ENCODE results near the gene DNAAF5.

DNAAF5 gene

GRCh38 chr7:831596-832166, 105.2 kb downstream of the DNAAF5 start:
- peaks cover 0 to 2% of the 10 kb centered on the region in 2 donors for H3K9me3 ChIP-seq (replicated peaks in 1 of 2; ENCODE audit: control insufficient read depth in 2 of 2, insufficient read depth in 1 of 2, low read depth in 1 of 2, low read length in 2 of 2)
- no CpG with 5 or more reads among the region's 7 CpGs for WGBS, 2 donors (ENCODE audit: extremely low coverage in 2 of 2, insufficient read length in 2 of 2, insufficient replicate concordance in 1 of 2)
- no peak overlapping the region for H2BK120ac ChIP-seq (ENCODE audit: low read depth, low read length)
- no peak overlapping the region for H3K14ac ChIP-seq (ENCODE audit: low read length)
- no peak overlapping the region for H3K23ac ChIP-seq (ENCODE audit: low read depth, low read length, poor library complexity)
- H3K9ac ChIP-seq (ENCODE audit: low read depth, low read length, poor library complexity) = no peak overlapping the region
- H3K4ac ChIP-seq (ENCODE audit: low read length) = no peak overlapping the region
- H3K18ac ChIP-seq (ENCODE audit: low read length) = no peak overlapping the region
- H4K91ac ChIP-seq (ENCODE audit: low read depth, low read length, poor library complexity) = no peak overlapping the region
- DNase-seq (ENCODE audit: low spot score) = no peak
- H4K8ac ChIP-seq (ENCODE audit: low read depth, low read length) = no peak overlapping the region
- peaks cover 10% of the 10 kb centered on the region for H3K79me1 ChIP-seq (ENCODE audit: low read depth, low read length)
- H2BK5ac ChIP-seq (ENCODE audit: low read length) = no peak overlapping the region
- no peaks in the 10 kb centered on the region for H3K27me3 ChIP-seq (ENCODE audit: control insufficient read depth in 3 of 3, insufficient read depth in 3 of 3, low read depth in 1 of 3, low read length in 3 of 3)
- H3K4me3 ChIP-seq (ENCODE audit: low read length in 2 of 2) = no peak overlapping the region
- H3K4me1 ChIP-seq (ENCODE audit: control insufficient read depth in 2 of 2, insufficient read depth in 1 of 2, low read depth in 1 of 2, low read length in 2 of 2) = peaks cover under 1 to 2% of the 10 kb centered on the region in 2 donors
- H2AFZ ChIP-seq (ENCODE audit: low read length) = no peak overlapping the region
- no peak overlapping the region for H2BK15ac ChIP-seq (ENCODE audit: low read length)
- peaks cover 0 to 39% of the 10 kb centered on the region in 2 donors for H3K36me3 ChIP-seq (replicated peaks in 1 of 2; ENCODE audit: control insufficient read depth in 2 of 2, insufficient read depth in 2 of 2, low read length in 2 of 2)
- H3K27ac ChIP-seq (replicated peaks; ENCODE audit: low read length) = no peak overlapping the region
- H3K4me2 ChIP-seq (ENCODE audit: insufficient read depth, low read length, poor library complexity, severe bottlenecking) = no peak overlapping the region
- H2AK5ac ChIP-seq (ENCODE audit: low read depth, low read length) = no peak overlapping the region
- no peak overlapping the region for H2BK12ac ChIP-seq (ENCODE audit: low read length)

- Histone ChIP-seq H3K79me1 (ENCODE audit: low read depth, low read length) (peaks cover 15% of the 10 kb centered on the region), H3K9ac (ENCODE audit: low read depth, low read length, poor library complexity) (no peak within 1 kb of the TSS), H3K4me2 (ENCODE audit: insufficient read depth, low read length, poor library complexity, severe bottlenecking) (no peak within 1 kb of the TSS), H3K23ac (ENCODE audit: low read depth, low read length, poor library complexity) (no peak within 1 kb of the TSS), H2BK120ac (ENCODE audit: low read depth, low read length) (no peak within 1 kb of the TSS), H3K27me3 (ENCODE audit: control insufficient read depth in 3 of 3, insufficient read depth in 3 of 3, low read depth in 1 of 3, low read length in 3 of 3) (no peaks in the 10 kb centered on the region), H2BK5ac (ENCODE audit: low read length) (no peak within 1 kb of the TSS), H3K4ac (ENCODE audit: low read length) (no peak within 1 kb of the TSS), H2AK5ac (ENCODE audit: low read depth, low read length) (no peak within 1 kb of the TSS), H4K8ac (ENCODE audit: low read depth, low read length) (no peak within 1 kb of the TSS), H2AFZ (ENCODE audit: low read length) (no peak within 1 kb of the TSS), H3K4me3 (ENCODE audit: low read length in 2 of 2) (no peak within 1 kb of the TSS), H2BK15ac (ENCODE audit: low read length) (no peak within 1 kb of the TSS), H3K14ac (ENCODE audit: low read length) (no peak within 1 kb of the TSS), H3K27ac (replicated peaks; ENCODE audit: low read length) (no peak within 1 kb of the TSS), H4K91ac (ENCODE audit: low read depth, low read length, poor library complexity) (no peak within 1 kb of the TSS), H3K4me1 (ENCODE audit: control insufficient read depth in 2 of 2, insufficient read depth in 1 of 2, low read depth in 1 of 2, low read length in 2 of 2) (peaks cover 0 to 2% of the 10 kb centered on the region in 2 donors), H3K9me3 (replicated peaks in 1 of 2; ENCODE audit: control insufficient read depth in 2 of 2, insufficient read depth in 1 of 2, low read depth in 1 of 2, low read length in 2 of 2) (peaks cover 0 to 2% of the 10 kb centered on the region in 2 donors), H2BK12ac (ENCODE audit: low read length) (no peak within 1 kb of the TSS), H3K36me3 (replicated peaks in 1 of 2; ENCODE audit: control insufficient read depth in 2 of 2, insufficient read depth in 2 of 2, low read length in 2 of 2) (peaks cover 0 to 46% of the 10 kb centered on the region in 2 donors), H3K18ac (ENCODE audit: low read length) (no peak within 1 kb of the TSS)
- DNase-seq (ENCODE audit: low spot score) = no peak
- WGBS, 2 donors (ENCODE audit: extremely low coverage in 2 of 2, insufficient read length in 2 of 2, insufficient replicate concordance in 1 of 2) = no CpG with 5 or more reads among the region's 24 CpGs
These were observed 105.9 kb downstream of the DNAAF5 start, which contains the start of gene SUN1 for GRCh38 chr7:832167-832967. Gene SUN1 (plus strand): TSS chr7:832476. CDS start chr7:832525, 49 bp downstream.

GRCh38 chr7:832968-833424, 106.5 kb downstream of the DNAAF5 start:
- H3K9me3 ChIP-seq (replicated peaks in 1 of 2; ENCODE audit: control insufficient read depth in 2 of 2, insufficient read depth in 1 of 2, low read depth in 1 of 2, low read length in 2 of 2) = peaks cover 0 to 2% of the 10 kb centered on the region in 2 donors
- no peaks in the 10 kb centered on the region for H3K27me3 ChIP-seq (ENCODE audit: control insufficient read depth in 3 of 3, insufficient read depth in 3 of 3, low read depth in 1 of 3, low read length in 3 of 3)
- H3K79me1 ChIP-seq (ENCODE audit: low read depth, low read length) = peaks cover 15% of the 10 kb centered on the region
- peaks cover 2 to 52% of the 10 kb centered on the region in 2 donors for H3K36me3 ChIP-seq (replicated peaks in 1 of 2; ENCODE audit: control insufficient read depth in 2 of 2, insufficient read depth in 2 of 2, low read length in 2 of 2)
- H2BK12ac ChIP-seq (ENCODE audit: low read length) = no peak overlapping the region
- H2AK5ac ChIP-seq (ENCODE audit: low read depth, low read length) = no peak overlapping the region
- no peak overlapping the region for H2BK120ac ChIP-seq (ENCODE audit: low read depth, low read length)
- no peak overlapping the region for H4K8ac ChIP-seq (ENCODE audit: low read depth, low read length)
- H3K4me3 ChIP-seq (ENCODE audit: low read length in 2 of 2) = no peak overlapping the region
- no peak overlapping the region for H2BK5ac ChIP-seq (ENCODE audit: low read length)
- no peak overlapping the region for H2AFZ ChIP-seq (ENCODE audit: low read length)
- no peak overlapping the region for H4K91ac ChIP-seq (ENCODE audit: low read depth, low read length, poor library complexity)
- H3K9ac ChIP-seq (ENCODE audit: low read depth, low read length, poor library complexity) = no peak overlapping the region
- H3K18ac ChIP-seq (ENCODE audit: low read length) = no peak overlapping the region
- H3K4me1 ChIP-seq (ENCODE audit: control insufficient read depth in 2 of 2, insufficient read depth in 1 of 2, low read depth in 1 of 2, low read length in 2 of 2) = peaks cover 0 to 2% of the 10 kb centered on the region in 2 donors
- no peak overlapping the region for H3K14ac ChIP-seq (ENCODE audit: low read length)
- WGBS, 2 donors (ENCODE audit: extremely low coverage in 2 of 2, insufficient read length in 2 of 2, insufficient replicate concordance in 1 of 2) = no CpG with 5 or more reads among the region's 15 CpGs
- DNase-seq (ENCODE audit: low spot score) = no peak
- no peak overlapping the region for H3K27ac ChIP-seq (replicated peaks; ENCODE audit: low read length)
- H3K4ac ChIP-seq (ENCODE audit: low read length) = no peak overlapping the region
- no peak overlapping the region for H2BK15ac ChIP-seq (ENCODE audit: low read length)
- H3K23ac ChIP-seq (ENCODE audit: low read depth, low read length, poor library complexity) = no peak overlapping the region
- no peak overlapping the region for H3K4me2 ChIP-seq (ENCODE audit: insufficient read depth, low read length, poor library complexity, severe bottlenecking)

- no peak overlapping the region for H3K4ac ChIP-seq (ENCODE audit: low read length)
- peaks cover 0 to 2% of the 10 kb centered on the region in 2 donors for H3K4me1 ChIP-seq (ENCODE audit: control insufficient read depth in 2 of 2, insufficient read depth in 1 of 2, low read depth in 1 of 2, low read length in 2 of 2)
- H2BK120ac ChIP-seq (ENCODE audit: low read depth, low read length) = no peak overlapping the region
- peaks cover 3 to 60% of the 10 kb centered on the region in 2 donors for H3K36me3 ChIP-seq (replicated peaks in 1 of 2; ENCODE audit: control insufficient read depth in 2 of 2, insufficient read depth in 2 of 2, low read length in 2 of 2)
- H3K4me2 ChIP-seq (ENCODE audit: insufficient read depth, low read length, poor library complexity, severe bottlenecking) = no peak overlapping the region
- H4K8ac ChIP-seq (ENCODE audit: low read depth, low read length) = no peak overlapping the region
- H2AK5ac ChIP-seq (ENCODE audit: low read depth, low read length) = no peak overlapping the region
- no peak overlapping the region for H3K18ac ChIP-seq (ENCODE audit: low read length)
- no peak overlapping the region for H3K4me3 ChIP-seq (ENCODE audit: low read length in 2 of 2)
- no peak overlapping the region for H3K14ac ChIP-seq (ENCODE audit: low read length)
- H3K9ac ChIP-seq (ENCODE audit: low read depth, low read length, poor library complexity) = no peak overlapping the region
- no peak overlapping the region for H3K27ac ChIP-seq (replicated peaks; ENCODE audit: low read length)
- no peak for DNase-seq (ENCODE audit: low spot score)
- no peak overlapping the region for H2BK12ac ChIP-seq (ENCODE audit: low read length)
- no peaks in the 10 kb centered on the region for H3K27me3 ChIP-seq (ENCODE audit: control insufficient read depth in 3 of 3, insufficient read depth in 3 of 3, low read depth in 1 of 3, low read length in 3 of 3)
- no peak overlapping the region for H4K91ac ChIP-seq (ENCODE audit: low read depth, low read length, poor library complexity)
- no peak overlapping the region for H2BK5ac ChIP-seq (ENCODE audit: low read length)
- no peak overlapping the region for H2AFZ ChIP-seq (ENCODE audit: low read length)
- H3K9me3 ChIP-seq (replicated peaks in 1 of 2; ENCODE audit: control insufficient read depth in 2 of 2, insufficient read depth in 1 of 2, low read depth in 1 of 2, low read length in 2 of 2) = peaks cover 0 to 1% of the 10 kb centered on the region in 2 donors
- no peak overlapping the region for H3K23ac ChIP-seq (ENCODE audit: low read depth, low read length, poor library complexity)
- H2BK15ac ChIP-seq (ENCODE audit: low read length) = no peak overlapping the region
- H3K79me1 ChIP-seq (ENCODE audit: low read depth, low read length) = peaks cover 12% of the 10 kb centered on the region
- WGBS, 2 donors (ENCODE audit: extremely low coverage in 2 of 2, insufficient read length in 2 of 2, insufficient replicate concordance in 1 of 2) = no CpG with 5 or more reads among the region's 8 CpGs
These were observed 107.2 kb downstream of the DNAAF5 start for GRCh38 chr7:833601-834258.

All from neuronal stem cell (in vitro differentiated cells).